HL-60/S4 treated with phorbol 12-myristate 13-acetate at 8.2 ng/mL for 4 days and 3 days (cell line): ENCODE results near the gene SRCIN1.
"Not testable (repeated sequence)": the region's sequence is repeated elsewhere in the genome, so short reads cannot be mapped to it uniquely, and the experiment has no call there.

Experiments used
- in situ Hi-C: fragments of 300-500 bp; cut with MboI; formaldehyde crosslinking; loops from 2 replicates; pipeline ENCODE4 v1.15.0; 2022; ENCODE audit warnings: low sequenced_read_pairs

The SRCIN1 gene, protein sequence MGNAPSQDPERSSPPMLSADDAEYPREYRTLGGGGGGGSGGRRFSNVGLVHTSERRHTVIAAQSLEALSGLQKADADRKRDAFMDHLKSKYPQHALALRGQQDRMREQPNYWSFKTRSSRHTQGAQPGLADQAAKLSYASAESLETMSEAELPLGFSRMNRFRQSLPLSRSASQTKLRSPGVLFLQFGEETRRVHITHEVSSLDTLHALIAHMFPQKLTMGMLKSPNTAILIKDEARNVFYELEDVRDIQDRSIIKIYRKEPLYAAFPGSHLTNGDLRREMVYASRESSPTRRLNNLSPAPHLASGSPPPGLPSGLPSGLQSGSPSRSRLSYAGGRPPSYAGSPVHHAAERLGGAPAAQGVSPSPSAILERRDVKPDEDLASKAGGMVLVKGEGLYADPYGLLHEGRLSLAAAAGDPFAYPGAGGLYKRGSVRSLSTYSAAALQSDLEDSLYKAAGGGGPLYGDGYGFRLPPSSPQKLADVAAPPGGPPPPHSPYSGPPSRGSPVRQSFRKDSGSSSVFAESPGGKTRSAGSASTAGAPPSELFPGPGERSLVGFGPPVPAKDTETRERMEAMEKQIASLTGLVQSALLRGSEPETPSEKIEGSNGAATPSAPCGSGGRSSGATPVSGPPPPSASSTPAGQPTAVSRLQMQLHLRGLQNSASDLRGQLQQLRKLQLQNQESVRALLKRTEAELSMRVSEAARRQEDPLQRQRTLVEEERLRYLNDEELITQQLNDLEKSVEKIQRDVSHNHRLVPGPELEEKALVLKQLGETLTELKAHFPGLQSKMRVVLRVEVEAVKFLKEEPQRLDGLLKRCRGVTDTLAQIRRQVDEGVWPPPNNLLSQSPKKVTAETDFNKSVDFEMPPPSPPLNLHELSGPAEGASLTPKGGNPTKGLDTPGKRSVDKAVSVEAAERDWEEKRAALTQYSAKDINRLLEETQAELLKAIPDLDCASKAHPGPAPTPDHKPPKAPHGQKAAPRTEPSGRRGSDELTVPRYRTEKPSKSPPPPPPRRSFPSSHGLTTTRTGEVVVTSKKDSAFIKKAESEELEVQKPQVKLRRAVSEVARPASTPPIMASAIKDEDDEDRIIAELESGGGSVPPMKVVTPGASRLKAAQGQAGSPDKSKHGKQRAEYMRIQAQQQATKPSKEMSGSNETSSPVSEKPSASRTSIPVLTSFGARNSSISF

DNA sequence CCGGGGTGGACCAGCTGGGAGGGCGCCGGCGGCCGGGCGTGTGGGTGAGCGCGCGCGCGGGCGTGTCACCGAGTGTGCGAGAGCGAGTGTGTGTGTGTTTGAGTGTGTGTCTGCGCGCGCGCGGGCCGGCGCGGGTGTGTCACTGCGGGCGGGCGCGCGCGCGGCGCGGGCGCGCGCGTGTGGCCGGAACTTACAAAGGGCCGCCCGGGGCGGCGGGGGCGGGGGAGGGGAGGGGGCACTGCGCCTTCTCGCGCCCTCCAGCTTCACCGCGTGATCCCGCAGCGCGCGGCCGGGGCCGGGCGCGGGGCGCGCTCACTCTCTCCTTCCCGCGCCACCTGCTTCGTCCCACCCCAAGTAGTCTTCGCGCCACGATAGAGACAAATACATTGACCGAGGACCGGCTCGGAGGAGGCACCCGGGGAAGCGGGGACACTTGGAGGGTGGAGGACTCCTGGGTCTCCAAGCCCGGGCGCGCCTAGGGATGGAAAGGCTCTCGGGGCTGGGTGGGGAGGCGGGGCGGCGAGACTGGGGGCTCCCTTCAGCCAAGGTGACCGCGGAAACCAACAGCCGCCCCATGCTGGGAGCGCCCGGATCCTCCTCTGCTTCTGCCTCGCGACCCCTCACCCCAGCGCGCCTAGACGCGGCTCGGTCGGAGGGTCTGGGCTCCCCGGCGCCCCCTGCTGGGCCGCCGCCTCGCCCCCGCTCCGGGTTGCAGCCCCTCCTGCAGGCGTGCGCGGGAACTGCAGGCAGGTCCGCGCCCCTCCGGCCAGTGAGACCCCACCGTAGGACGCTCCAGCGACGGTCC is at the start of gene SRCIN1:
SRCIN1 (minus strand) TSS at position 112 of the 805 bp plus-strand sequence. CDS start 247 bp downstream, outside the sequence.
- in situ Hi-C loops, result no loop called here

DNA sequence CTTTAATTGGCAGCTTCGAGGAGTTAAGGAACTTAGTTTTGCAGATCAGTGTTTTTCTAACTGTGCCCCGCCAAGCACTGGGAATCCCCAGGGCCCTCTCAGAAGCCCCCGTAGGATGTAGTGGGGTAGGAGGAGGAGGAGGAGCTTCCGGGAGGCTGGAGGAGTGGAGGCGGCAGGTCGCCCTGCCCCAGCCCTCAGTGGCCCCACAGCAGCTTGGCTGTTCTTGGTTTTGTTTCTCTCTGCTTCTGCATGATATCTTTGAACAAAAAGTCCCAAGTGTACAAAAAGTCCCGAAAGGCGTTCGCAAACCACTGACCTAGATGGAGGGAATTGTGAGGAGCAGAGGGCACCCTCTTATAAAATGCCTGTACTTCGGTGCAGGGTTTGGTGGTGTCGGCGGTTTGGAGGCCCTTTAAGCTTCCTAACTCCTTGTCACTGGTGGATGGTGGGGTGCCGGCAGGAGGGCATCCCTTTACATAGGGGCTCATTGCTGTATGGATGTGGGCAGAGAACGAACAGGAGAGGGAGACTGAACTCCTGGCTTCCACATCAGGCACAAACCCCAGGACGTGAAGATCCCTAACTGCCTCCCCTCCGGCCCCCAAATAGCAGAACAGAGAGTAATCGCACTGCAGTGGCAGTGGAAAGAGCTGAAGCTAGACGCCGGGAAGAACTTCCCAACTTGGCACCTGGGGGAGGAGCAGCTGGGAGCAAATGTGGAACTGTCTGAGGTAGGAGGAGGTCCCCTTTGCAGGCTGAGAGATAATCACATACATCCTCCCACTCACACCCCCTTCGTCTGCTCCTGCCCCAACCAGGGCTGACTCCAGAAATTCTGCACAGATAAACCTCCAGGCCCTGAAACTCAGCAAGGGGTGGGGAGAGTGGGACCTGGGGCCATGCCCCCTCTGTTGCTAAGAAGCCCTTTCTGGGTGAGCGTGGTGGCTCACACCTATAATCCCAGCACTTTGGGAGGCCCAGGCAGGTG is 49.0 kb upstream of the SRCIN1 start:
- in situ Hi-C loops, result no loop called here

DNA sequence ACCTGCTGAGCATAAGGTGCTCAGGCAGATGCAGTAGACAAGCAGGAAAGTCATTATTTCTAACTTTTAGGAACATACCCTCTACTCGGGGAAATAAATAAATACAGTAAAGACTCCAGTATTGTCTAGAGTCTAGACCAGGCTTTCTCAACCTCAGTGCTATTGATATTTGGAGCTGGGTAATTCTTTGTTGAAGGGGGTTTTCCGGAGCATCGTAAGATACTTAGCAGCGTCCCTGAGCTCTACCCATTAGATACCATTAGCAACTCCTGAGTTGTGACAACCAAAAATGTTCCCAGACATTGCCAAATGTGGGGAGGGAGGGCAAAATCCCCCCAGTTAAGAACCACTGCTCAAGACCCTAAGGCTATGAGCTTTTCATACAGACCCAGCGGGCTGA is 47.9 kb upstream of the SRCIN1 start:
- in situ Hi-C loops, result no loop called here

DNA sequence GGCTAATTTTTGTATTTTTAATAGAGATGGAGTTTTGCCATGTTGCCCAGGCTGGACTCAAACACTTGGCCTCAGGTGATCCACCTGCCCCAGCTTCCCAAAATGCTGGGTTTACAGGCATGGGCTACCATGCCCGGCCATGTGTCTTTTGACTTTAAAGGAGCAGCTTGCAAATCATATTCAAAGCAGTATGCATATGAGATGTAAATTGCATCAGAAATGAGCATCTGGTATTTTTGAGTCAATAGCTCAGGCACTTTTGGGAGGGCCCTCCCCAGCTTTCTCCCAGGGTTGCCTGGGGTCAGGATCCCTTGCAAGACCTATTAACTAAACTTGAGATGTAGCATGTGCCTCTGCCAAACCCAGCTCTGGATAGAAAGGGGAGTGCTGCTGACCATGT is 47.5 kb upstream of the SRCIN1 start:
- in situ Hi-C loops, result no loop called here

DNA sequence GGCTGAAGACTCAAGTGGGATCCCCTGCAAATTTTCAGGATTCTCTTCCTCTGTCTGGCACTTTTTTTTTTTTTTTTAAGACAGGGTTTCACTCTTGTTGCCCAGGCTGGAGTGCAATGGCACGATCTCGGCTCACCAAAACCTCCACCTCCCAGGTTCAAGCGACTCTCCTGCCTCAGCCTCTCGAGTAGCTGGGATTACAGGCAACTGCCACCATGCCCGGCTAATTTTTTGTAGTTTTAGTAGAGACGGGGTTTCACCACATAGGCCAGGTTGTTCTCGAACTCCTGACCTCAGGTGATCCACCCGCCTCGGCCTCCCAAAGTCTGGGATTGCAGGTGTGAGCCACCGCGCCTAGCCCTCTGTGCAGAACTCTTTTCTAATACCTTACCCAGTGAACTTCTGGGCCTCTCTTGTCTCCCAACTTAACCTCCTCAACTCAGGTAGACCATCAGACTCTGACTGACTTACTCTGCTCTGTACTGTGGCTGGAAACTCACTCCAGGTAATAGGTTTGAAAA is 45.0 kb upstream of the SRCIN1 start:
- in situ Hi-C loops, result not testable (repeated sequence)

DNA sequence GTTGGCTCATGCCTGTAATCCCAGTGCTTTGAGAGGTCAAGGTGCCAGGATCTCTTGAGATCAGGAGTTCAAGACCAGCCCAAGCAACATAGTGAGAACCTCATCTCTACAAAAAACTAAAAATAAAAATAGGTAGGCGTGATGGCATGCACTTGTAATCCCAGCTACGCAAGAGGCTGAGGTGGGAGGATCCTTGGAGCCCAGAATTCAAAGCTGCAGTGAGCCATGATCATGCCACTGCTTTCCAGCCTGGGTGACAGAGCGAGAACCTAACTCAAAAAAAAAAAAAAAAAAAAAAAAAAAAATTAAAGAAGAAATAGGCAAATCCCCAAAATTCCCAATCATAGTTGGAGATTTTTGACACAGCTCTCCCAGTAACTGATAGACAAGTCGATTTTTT is 32.2 kb upstream of the SRCIN1 start:
- in situ Hi-C loops, result no loop called here

DNA sequence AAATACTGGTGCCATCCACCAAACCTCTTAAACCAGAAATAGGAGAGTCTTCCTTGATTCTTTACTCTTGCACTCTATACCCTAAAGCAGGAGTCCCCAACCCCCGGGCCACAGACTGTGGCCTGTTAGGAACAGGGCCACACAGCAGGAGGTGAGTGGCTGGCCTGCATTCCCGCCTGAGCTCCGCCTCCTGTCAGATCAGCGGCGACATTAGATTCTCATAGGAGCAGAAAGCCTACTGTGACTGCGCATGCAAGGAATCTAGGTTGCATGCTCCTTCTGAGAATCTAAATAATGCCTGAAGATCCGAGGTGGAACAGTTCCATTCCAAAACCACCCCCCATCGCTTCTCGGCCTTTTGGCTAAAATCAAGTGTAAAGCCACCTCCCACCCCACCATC is 30.3 kb upstream of the SRCIN1 start:
- in situ Hi-C loops, result no loop called here

DNA sequence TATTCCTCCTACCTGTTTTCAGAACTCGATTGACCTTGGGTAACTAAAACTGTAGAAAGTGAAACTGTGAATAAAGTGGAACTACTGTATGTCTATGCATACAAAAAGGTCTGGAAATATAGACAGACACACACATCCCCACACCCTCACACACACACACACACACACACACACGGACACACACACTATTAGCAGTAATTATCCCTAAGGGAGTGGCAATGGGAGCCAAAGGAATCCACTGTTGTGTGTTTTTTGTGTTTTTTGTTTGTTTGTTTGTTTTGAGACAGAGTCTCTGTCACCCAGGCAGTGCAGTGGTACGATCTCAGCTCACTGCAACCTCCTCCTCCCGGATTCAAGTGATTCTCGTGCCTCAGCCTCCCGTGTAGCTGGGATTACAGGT is 26.6 kb upstream of the SRCIN1 start:
- in situ Hi-C loops, result no loop called here

DNA sequence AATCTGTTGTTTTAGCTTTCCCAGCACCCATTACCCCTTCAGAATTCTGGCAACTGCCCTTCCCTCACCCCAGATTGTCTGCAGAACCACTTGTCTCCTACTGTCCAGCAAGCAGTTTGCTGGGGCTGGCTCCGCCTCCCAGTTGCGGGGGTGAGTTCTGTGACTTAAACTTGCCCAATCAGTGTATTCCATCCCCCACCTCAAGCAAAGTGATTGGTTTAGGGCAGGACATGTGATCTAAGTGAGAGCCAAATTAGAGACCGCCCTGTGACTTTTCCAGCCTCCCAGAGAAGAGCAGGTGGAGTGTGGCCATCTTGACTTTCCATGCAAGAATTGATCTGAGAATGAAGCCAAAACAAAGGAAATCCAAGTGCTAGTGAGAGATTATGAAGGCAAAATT is 22.7 kb upstream of the SRCIN1 start:
- in situ Hi-C loops, result no loop called here

DNA sequence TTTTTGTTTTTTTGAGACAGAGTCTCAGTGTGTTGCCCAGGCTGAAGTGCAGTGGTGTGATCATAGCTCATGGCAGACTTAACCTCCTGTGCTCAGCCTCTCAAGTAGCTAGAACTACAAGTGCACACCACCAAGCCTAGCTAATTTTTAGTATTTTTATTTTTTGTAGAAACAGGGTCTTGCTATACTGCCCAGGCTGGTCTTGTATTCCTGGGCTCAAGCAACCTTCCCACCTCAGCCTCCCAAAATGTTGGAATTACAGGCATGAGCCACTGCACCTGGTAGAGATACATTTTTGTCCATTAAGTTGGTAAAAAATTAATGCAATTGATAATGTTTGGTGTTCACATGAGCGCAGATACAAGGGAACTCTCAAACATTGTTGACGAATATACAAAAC is 22.2 kb upstream of the SRCIN1 start:
- in situ Hi-C loops, result no loop called here

DNA sequence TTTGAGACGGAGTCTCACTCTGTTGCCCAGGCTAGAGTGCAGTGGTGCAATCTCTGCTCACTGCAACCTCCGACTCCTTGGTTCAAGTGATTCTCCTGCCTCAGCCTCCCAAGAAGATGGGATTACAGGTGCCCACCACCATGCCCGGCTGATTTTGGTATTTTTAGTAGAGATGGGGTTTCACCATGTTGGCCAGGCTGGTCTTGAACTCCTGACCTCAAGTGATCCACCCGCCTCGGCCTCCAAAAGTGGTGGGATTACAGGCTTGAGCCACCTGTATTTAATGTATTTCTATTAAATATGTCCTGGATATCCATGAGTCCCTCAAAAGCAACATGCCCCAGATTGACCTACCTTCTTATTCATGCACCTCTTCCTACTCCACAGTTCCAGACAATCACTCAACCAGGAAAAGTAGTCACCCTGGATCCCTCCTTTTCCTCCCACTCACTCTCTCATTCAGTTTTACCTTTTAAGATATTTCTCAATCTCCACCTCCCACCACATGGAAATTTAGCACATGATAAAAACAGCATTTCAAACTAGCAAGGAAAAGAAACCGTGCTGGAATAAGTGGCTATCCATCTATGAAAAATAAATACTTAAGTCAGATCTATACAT is 21.0 kb upstream of the SRCIN1 start:
- in situ Hi-C loops, result not testable (repeated sequence)

DNA sequence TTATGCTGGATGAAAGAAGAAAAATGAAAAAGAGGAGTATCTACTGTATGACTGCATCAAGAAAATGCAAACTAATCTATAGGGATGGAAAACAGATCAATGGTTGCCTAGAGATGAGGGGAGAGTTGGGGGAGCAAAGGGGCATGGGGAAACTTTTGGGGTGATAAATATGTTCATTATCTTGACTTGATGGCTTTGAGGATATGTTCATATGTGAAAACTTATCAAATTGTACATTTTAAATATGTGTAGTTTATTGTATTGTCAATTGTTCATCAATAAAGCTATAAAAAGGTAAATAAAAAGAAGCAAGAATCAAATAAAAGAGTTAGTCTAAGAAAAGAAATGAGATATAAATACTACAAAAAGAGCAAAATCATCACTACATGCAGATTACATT is 19.7 kb upstream of the SRCIN1 start:
- in situ Hi-C loops, result no loop called here

DNA sequence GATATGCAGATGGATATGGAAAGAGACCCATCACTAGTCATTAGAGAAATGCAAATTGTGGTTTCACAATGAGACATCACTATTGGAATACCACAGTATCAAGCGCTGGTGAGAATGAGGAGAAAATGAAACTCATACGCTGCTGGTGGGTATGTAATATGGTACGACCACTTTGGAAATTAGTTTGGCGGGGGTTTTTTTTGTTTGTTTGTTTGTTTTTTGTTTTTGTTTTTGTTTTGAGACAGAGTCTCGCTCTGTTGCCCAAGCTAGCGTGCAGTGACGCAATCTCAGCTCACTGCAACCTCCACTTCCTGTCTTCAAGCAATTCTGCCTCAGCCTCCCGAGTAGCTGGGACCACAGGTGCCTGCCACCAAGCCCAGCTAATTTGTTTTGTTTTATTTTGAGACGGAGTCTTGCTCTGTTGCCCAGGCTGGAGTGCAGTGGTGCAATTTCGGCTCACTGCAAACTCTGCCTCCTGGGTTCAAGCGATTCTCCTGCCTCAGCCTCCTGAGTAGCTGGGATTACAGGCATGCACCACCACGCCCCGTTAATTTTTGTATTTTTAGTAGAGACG is 19.1 kb upstream of the SRCIN1 start:
- in situ Hi-C loops, result not testable (repeated sequence)

DNA sequence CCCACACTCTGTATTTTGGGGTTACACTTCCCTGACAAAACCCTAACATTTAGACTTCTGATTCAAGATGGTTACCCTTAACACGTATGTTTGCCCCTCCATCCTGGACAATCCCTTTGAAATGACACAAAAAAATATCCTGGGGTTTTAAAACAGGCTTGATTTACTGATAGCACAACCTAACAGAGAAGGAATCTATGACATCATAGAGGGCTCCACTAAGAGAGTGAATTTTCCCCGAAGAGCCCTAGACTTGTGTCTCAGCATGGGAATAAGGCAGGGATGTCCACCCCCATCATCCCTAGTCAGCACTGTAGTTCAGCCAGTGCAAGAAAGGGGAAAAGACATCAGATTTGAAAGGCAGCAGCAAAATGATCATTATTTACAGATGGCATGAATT is 15.8 kb upstream of the SRCIN1 start:
- in situ Hi-C loops, result no loop called here

DNA sequence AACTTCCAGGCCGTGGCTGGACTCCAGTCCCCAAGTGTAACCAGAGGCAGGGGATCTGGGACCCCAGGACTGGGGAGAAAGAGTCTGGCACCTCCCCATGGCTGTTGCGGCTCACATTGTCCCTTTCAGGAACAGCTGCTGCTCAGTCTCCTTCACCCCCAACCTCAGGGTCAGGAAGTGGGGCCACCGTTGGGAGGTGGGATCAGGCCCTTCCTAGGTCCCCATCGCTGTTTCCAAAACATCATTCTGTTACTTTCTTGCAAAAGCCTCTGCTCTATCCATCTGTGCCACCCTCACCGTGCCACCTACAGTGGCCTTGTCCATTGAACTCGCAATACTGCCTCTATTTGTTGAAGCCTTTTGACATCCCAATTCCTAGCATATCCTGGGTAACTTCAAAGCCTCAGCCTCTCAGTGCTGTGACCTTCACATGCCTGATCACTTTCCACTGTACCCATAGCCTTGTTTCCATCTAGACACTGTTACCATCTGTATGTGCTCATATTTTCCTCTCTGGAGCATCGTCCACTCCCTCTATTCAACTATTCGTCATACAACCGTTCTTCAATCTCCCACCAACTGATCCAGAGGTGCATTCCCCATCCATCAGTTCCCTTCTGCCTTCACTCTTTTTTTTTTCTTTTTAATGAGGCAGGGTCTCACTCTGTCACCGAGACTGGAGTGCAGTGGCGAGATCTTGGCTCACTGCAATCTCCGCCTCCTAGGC is 15.0 kb upstream of the SRCIN1 start:
- in situ Hi-C loops, result no loop called here

DNA sequence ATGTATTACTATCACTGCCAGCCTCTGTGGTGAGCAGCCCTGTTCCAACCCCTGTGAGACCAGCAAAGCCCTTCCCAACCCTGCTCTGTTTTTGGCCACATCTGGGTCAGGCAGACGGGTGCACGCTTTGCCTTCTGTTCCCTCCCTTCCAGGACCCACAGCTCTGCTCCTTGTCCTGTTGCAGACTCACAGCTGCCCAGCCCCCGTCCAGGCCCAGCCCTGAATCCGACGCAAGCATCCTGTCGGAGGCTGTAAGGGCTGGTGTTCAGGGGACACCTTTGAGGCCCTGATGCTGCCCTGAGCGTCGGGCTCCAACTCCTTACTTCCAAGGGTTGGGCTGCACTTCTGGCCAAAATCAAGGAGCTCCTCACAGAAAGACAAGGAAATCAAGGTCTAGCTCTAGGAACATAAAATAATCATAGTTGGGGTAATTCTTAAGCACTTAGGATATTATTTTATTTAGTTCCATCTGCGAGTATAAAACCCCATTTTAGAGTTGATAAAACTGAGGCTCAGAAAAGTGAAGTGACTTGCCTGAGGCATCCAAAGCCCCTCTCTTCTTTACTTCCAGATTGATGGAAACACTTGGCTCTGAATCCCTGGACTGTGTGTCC is 14.3 kb upstream of the SRCIN1 start:
- in situ Hi-C loops, result no loop called here

DNA sequence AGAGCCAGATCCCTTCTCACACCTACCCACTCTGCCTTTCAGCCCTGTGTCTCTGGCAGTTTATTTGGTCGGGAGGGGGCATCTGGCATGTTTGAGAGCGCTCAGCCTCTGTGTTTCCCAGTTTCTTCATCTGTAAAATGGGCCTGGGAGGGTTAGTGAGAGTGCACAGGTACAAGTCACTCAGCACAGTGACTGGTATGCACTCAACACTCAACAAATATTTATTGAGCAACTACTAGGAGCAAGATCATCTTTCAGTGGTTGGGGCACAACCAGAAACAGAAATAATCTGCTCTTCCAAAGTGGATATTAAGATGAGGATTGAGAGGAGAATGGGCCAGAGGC is 13.7 kb upstream of the SRCIN1 start:
- in situ Hi-C loops, result no loop called here
